ENCODE measurements around the gene NSD1. TPM values are rescaled to one million over a fixed set of nuclear protein-coding genes. Genes with fewer than 3 reads are reported as not detected.

NSD1 gene
- total and polyA plus RNA-seq, 9 of the 15 experiments (the other 6 are each of a cell fraction or from before 2014, with no cell fraction given): 3.8 to 51.0 (median 24.7) TPM

- no peak for TF ChIP-seq ZNF398 (CRISPR knock-in tag; IDR thresholded peaks at IDR 0.05)
- TF ChIP-seq, protein P1, sequence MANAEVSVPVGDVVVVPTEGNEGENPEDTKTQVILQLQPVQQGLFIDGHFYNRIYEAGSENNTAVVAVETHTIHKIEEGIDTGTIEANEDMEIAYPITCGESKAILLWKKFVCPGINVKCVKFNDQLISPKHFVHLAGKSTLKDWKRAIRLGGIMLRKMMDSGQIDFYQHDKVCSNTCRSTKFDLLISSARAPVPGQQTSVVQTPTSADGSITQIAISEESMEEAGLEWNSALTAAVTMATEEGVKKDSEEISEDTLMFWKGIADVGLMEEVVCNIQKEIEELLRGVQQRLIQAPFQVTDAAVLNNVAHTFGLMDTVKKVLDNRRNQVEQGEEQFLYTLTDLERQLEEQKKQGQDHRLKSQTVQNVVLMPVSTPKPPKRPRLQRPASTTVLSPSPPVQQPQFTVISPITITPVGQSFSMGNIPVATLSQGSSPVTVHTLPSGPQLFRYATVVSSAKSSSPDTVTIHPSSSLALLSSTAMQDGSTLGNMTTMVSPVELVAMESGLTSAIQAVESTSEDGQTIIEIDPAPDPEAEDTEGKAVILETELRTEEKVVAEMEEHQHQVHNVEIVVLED (CRISPR knock-in tag; IDR thresholded peaks at IDR 0.05): no peak
- TF ChIP-seq, protein P2, sequence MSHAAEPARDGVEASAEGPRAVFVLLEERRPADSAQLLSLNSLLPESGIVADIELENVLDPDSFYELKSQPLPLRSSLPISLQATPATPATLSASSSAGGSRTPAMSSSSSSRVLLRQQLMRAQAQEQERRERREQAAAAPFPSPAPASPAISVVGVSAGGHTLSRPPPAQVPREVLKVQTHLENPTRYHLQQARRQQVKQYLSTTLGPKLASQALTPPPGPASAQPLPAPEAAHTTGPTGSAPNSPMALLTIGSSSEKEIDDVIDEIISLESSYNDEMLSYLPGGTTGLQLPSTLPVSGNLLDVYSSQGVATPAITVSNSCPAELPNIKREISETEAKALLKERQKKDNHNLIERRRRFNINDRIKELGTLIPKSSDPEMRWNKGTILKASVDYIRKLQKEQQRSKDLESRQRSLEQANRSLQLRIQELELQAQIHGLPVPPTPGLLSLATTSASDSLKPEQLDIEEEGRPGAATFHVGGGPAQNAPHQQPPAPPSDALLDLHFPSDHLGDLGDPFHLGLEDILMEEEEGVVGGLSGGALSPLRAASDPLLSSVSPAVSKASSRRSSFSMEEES (CRISPR knock-in tag; IDR thresholded peaks at IDR 0.05): no peak
- TF ChIP-seq ZFX (CRISPR knock-in tag; IDR thresholded peaks at IDR 0.05): no peak
- no peak; a peak in 1 of 4 replicates for TF ChIP-seq ZNF318 (IDR thresholded peaks at IDR 0.05; ENCODE audit: borderline replicate concordance in 1 of 2, low read depth in 1 of 2)
- TF ChIP-seq RBM15 (IDR thresholded peaks at IDR 0.05; ENCODE audit: insufficient read depth, low read length): no peak
- TF ChIP-seq ADNP (tag; IDR thresholded peaks at IDR 0.05): no peak
- TF ChIP-seq ZNF586 (CRISPR knock-in tag; conservative IDR thresholded peaks at IDR 0.05): no peak
- TF ChIP-seq NELFE (IDR thresholded peaks at IDR 0.05; ENCODE audit: insufficient read depth, insufficient read length): no peak
- TF ChIP-seq, protein P3, sequence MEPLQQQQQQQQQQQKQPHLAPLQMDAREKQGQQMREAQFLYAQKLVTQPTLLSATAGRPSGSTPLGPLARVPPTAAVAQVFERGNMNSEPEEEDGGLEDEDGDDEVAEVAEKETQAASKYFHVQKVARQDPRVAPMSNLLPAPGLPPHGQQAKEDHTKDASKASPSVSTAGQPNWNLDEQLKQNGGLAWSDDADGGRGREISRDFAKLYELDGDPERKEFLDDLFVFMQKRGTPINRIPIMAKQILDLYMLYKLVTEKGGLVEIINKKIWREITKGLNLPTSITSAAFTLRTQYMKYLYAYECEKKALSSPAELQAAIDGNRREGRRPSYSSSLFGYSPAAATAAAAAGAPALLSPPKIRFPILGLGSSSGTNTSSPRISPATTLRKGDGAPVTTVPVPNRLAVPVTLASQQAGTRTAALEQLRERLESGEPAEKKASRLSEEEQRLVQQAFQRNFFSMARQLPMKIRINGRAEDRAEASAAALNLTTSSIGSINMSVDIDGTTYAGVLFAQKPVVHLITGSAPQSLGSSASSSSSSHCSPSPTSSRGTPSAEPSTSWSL (CRISPR knock-in tag; IDR thresholded peaks at IDR 0.05; ENCODE audit: borderline replicate concordance): no peak
- no peak for TF ChIP-seq POLR2AphosphoS2 (IDR thresholded peaks at IDR 0.05; ENCODE audit: low read length)
Observed at GRCh38 chr5:177300236-177300880, 166.8 kb downstream of the NSD1 start (continued).

All from K562 (cell line).